Natural killer cell (primary cell): ENCODE results near the gene LNX1. TPM values are rescaled to one million over a fixed set of nuclear protein-coding genes. Genes with fewer than 3 reads are reported as not detected.

Experiments
- ATAC-seq, 3 donors: fragments of 150-1000 bp in 2 of 3; fragments of 200-7000 bp in 1 of 3; cut with Tn5 transposase; 1 replicate in 1 of 3; 2 replicates in 2 of 3; pipeline ENCODE4 v1.10.0; 2021; ENCODE audit warnings: mild to moderate bottlenecking in 2 of 3, moderate library complexity in 2 of 3
- DNase-seq, 2 donors: peaks; one replicate each; pipeline versions ENCODE4 v3.0.0 to v3.0.0-alpha.2; 2013 to 2021; ENCODE audit warnings: mixed read lengths in 1 of 2
- H3K27ac ChIP-seq: one replicate; pipeline ENCODE4 v1.5.1; 2013; ENCODE audit warnings: mild to moderate bottlenecking, low read length
- H3K27me3 ChIP-seq: one replicate; pipeline ENCODE4 v1.6.1; 2013; ENCODE audit warnings: low read length; ENCODE audit not compliant: control insufficient read depth, insufficient read depth
- H3K36me3 ChIP-seq: one replicate; pipeline ENCODE4 v1.6.1; 2013; ENCODE audit warnings: low read length; ENCODE audit not compliant: control insufficient read depth, insufficient read depth
- H3K4me1 ChIP-seq: one replicate; pipeline ENCODE4 v1.6.1; 2013; ENCODE audit warnings: low read length; ENCODE audit not compliant: control insufficient read depth, insufficient read depth
- H3K4me3 ChIP-seq: one replicate; pipeline ENCODE4 v1.5.1; 2013; ENCODE audit warnings: low read length
- H3K9me3 ChIP-seq: one replicate; pipeline ENCODE4 v1.6.1; 2013; ENCODE audit warnings: low read length; ENCODE audit not compliant: control insufficient read depth, insufficient read depth
- H3K27ac Mint-ChIP-seq, 2 donors: one replicate each; pipeline ENCODE4 v1.8.0; 2022; ENCODE audit warnings: mild to moderate bottlenecking in 2 of 2, mixed read lengths in 2 of 2, moderate library complexity in 1 of 2
- H3K27me3 Mint-ChIP-seq, 2 donors: one replicate each; pipeline ENCODE4 v1.8.0; 2022; ENCODE audit warnings: low read depth in 2 of 2, mixed read lengths in 2 of 2
- H3K36me3 Mint-ChIP-seq: one replicate; pipeline ENCODE4 v1.8.0; 2022; ENCODE audit warnings: mixed read lengths
- H3K4me1 Mint-ChIP-seq, 2 donors: one replicate each; pipeline ENCODE4 v1.8.0; 2022; ENCODE audit warnings: mixed read lengths in 2 of 2
- H3K4me3 Mint-ChIP-seq: one replicate; pipeline ENCODE4 v1.8.0; 2022; ENCODE audit warnings: mild to moderate bottlenecking, moderate library complexity, mixed read lengths
- H3K9me3 Mint-ChIP-seq, 2 donors: one replicate each; pipeline ENCODE4 v1.8.0; 2022; ENCODE audit warnings: mixed read lengths in 2 of 2
- CTCF ChIP-seq: fragments of 200-600 bp; IDR thresholded peaks from one replicate; pipeline ENCODE4 v1.8.0; 2022; ENCODE audit warnings: antibody characterized with exemption
- WGBS: methylation state at CpG from one replicate; pipeline ENCODE4 v1.1.7; 2013; ENCODE audit warnings: missing lambda C conversion rate; ENCODE audit not compliant: insufficient coverage; 5-methylcytosine and 5-hydroxymethylcytosine counted together
- intact Hi-C: fragments of 100-400 bp; cut with micrococcal nuclease; formaldehyde crosslinking; loops from one replicate; pipeline ENCODE4 v1.14.2; 2022
- total RNA-seq, 4 donors: library from RNA; stranded (reverse); fragments of 120-200 nt in 1 of 4; gene quantifications; one replicate each; pipeline versions ENCODE4 v1.2.3 to v1.2.4, GENCODE V29; 2013 to 2022

LNX1 gene
- total RNA-seq, 3 donors from 2014 or later (not counting 1 experiment from before 2014, with no cell fraction given): not detected

DNA sequence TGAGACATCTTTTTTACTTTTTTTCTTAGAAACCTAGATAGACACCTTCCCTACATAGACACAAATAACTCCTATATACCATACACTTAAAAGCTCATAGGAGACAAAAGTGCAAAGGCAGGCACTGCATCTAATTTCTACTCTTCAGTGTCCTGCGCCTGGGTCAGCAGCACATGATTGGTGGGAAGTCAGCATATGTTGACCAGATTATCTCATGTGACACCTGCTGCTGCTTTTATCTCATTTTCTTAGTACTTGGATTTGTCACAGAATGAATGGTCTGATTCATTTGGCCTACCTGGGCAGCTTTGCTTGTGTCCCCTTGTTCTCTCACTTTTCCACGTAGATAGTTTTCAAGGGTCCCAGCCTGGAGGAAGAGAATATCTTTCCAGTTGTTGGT lies 24.9 kb upstream of the LNX1 start:
- no peak for ATAC-seq
- H3K4me3 Mint-ChIP-seq: no peak overlapping the region
- H3K36me3 Mint-ChIP-seq: no peaks in the 10 kb centered on the region
- H3K27me3 ChIP-seq: no peaks in the 10 kb centered on the region
- H3K27me3 Mint-ChIP-seq: no peaks in the 10 kb centered on the region
- no peak for TF ChIP-seq CTCF
- H3K9me3 ChIP-seq: no peaks in the 10 kb centered on the region
- 96% methylated on average over 2 of the region's 2 CpGs for WGBS
- intact Hi-C loops: no loop called here
- no peaks in the 10 kb centered on the region for H3K36me3 ChIP-seq
- no peak overlapping the region for H3K4me3 ChIP-seq
- no peaks in the 10 kb centered on the region for H3K4me1 ChIP-seq
- DNase-seq: no peak
- no peak overlapping the region for H3K27ac ChIP-seq
- no peaks in the 10 kb centered on the region for H3K4me1 Mint-ChIP-seq
- peaks cover 0 to 2% of the 10 kb centered on the region in 2 donors for H3K9me3 Mint-ChIP-seq
- H3K27ac Mint-ChIP-seq: no peak overlapping the region

DNA sequence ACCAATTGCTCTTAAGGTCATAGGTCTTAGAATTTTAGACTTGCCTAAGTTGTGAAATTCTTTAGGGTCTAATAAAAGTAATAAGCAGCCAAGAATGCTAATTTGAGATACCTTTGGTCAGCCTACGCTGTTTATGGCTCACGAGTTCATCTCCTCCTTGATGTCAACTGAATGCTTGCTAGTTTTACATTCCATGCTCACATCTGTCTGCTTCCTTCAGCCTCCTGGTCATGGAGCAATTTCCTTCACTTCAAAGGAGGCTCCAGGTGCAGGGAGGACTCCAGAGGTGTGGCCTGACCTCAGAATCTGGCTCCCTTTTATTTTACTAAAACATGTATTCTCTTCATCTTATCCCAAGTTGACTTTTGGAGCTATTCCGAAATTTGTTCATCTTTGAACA lies 23.3 kb upstream of the LNX1 start:
- no peaks in the 10 kb centered on the region for H3K4me1 Mint-ChIP-seq
- no peak for ATAC-seq

DNA sequence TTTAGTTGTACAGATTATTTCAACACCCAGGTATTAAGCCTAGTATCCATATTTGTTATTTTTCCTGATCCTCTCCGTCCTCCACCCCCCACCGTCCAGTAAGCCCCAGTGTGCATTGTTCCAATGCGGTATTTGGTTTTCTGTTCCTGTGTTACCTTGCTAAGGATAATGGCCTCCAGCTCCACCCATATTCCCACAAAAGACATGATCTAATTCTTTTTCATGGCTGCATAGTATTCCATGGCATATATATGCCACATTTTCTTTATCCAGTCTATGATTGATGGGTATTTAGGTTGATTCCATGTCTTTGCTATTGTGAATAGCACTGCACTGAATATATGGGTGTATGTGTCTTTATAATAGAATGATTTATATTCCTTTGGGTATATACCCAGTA lies 22.1 kb upstream of the LNX1 start:
- no peak for DNase-seq
- no peak for ATAC-seq
- H3K36me3 Mint-ChIP-seq: no peaks in the 10 kb centered on the region
- peaks cover 0 to 2% of the 10 kb centered on the region in 2 donors for H3K9me3 Mint-ChIP-seq
- Histone ChIP-seq H3K36me3 (no peaks in the 10 kb centered on the region), H3K27ac (no peak overlapping the region), H3K4me1 (no peaks in the 10 kb centered on the region), H3K9me3 (no peaks in the 10 kb centered on the region), H3K4me3 (no peak overlapping the region), H3K27me3 (no peaks in the 10 kb centered on the region)
- no peak for TF ChIP-seq CTCF
- no peaks in the 10 kb centered on the region for H3K27me3 Mint-ChIP-seq
- no peak overlapping the region for H3K27ac Mint-ChIP-seq
- no peak overlapping the region for H3K4me3 Mint-ChIP-seq
- 93% methylated on average over 3 of the region's 3 CpGs for WGBS
- intact Hi-C loops: no loop called here
- no peaks in the 10 kb centered on the region for H3K4me1 Mint-ChIP-seq

More for the DNA sequence above, 23.3 kb upstream of the LNX1 start:
- Histone ChIP-seq H3K36me3 (no peaks in the 10 kb centered on the region), H3K27me3 (no peaks in the 10 kb centered on the region), H3K27ac (no peak overlapping the region), H3K4me3 (no peak overlapping the region), H3K9me3 (no peaks in the 10 kb centered on the region), H3K4me1 (no peaks in the 10 kb centered on the region)
- Mint-ChIP-seq H3K27me3 (no peaks in the 10 kb centered on the region), H3K9me3 (peaks cover 0 to 2% of the 10 kb centered on the region in 2 donors), H3K27ac (no peak overlapping the region), H3K4me3 (no peak overlapping the region), H3K36me3 (no peaks in the 10 kb centered on the region)
- no peak for DNase-seq
- TF ChIP-seq CTCF: no peak
- 78% methylated on average over 3 of the region's 3 CpGs for WGBS
- intact Hi-C loops: no loop called here

DNA sequence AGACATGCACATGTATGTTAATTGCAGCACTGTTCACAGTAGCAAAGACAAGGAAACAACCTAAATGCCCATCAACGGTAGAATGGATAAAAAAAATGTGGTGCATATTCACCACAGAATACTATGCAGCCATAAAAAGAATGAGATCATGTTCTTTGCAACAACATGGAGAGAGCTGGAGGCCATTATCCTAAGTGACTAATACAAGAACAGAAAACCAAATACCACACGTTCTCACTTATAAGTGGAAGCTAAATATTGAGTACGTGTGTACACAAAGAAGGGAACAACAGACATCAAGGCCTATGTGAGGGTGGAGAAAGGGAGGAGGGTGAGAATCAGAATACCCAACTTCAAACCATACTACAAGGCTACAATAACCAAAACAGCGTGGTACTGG lies 17.4 kb upstream of the LNX1 start:
- no peaks in the 10 kb centered on the region for H3K4me1 ChIP-seq
- intact Hi-C loops: no loop called here
- no peak for TF ChIP-seq CTCF
- no peaks in the 10 kb centered on the region for H3K27me3 Mint-ChIP-seq
- H3K4me3 Mint-ChIP-seq: no peak overlapping the region
- H3K4me1 Mint-ChIP-seq: no peaks in the 10 kb centered on the region
- H3K27ac Mint-ChIP-seq: no peak overlapping the region
- ATAC-seq: no peak
- H3K36me3 ChIP-seq: no peaks in the 10 kb centered on the region
- H3K27me3 ChIP-seq: no peaks in the 10 kb centered on the region
- peaks cover 2% of the 10 kb centered on the region in 2 donors for H3K9me3 Mint-ChIP-seq
- 92% methylated on average over 2 of the region's 4 CpGs for WGBS
- no peak overlapping the region for H3K4me3 ChIP-seq
- no peak for DNase-seq
- H3K27ac ChIP-seq: no peak overlapping the region
- H3K36me3 Mint-ChIP-seq: no peaks in the 10 kb centered on the region
- H3K9me3 ChIP-seq: no peaks in the 10 kb centered on the region
